Measurements from ENCODE around the gene ZNF385A. TPM values are rescaled to one million over a fixed set of nuclear protein-coding genes. Genes with fewer than 3 reads are reported as not detected.

The ZNF385A gene
- total RNA-seq, 6 donors from 2014 or later = 18.5 to 43.8 (median 23.0) TPM

GRCh38 chr12:54341378-54342300 is 42.9 kb downstream of the ZNF385A start:
- Histone ChIP-seq H3K27ac (no peak overlapping the region), H3K4me1 (peaks cover 13 to 30% (median 19%) of the 10 kb centered on the region in 4 donors), H3K27me3 (no peaks in the 10 kb centered on the region), H3K36me3 (peaks cover 28 to 62% (median 56%) of the 10 kb centered on the region in 4 donors), H3K4me3 (no peak overlapping the region), H3K9me3 (no peaks in the 10 kb centered on the region)
- TF ChIP-seq EP300 (IDR thresholded peaks at IDR 0.05) (no peak), POLR2A (IDR thresholded peaks at IDR 0.05) (no peak), POLR2AphosphoS5 (IDR thresholded peaks at IDR 0.05) (no peak), CTCF (IDR thresholded peaks at IDR 0.05) (no peak)
- DNase-seq (no peak), ATAC-seq (ENCODE audit: low FRiP score in 2 of 2) (no peak)
- WGBS, 2 donors = 83 to 96% methylated on average over 9 of the region's 9 CpGs

GRCh38 chr12:54340846-54341245 is 43.7 kb downstream of the ZNF385A start:
- DNase-seq (no peak), ATAC-seq (ENCODE audit: low FRiP score in 2 of 2) (no peak)
- H3K27ac ChIP-seq = no peak overlapping the region
- no peak overlapping the region for H3K4me3 ChIP-seq
- peaks cover 23 to 54% (median 49%) of the 10 kb centered on the region in 4 donors for H3K36me3 ChIP-seq
- H3K4me1 ChIP-seq = peaks cover 13 to 35% (median 24%) of the 10 kb centered on the region in 4 donors
- no peaks in the 10 kb centered on the region for H3K9me3 ChIP-seq
- WGBS, 2 donors = 93% methylated on average over 7 of the region's 7 CpGs
- H3K27me3 ChIP-seq = no peaks in the 10 kb centered on the region
- no peak for TF ChIP-seq CTCF (IDR thresholded peaks at IDR 0.05)
- no peak for TF ChIP-seq POLR2AphosphoS5 (IDR thresholded peaks at IDR 0.05)
- no peak for TF ChIP-seq EP300 (IDR thresholded peaks at IDR 0.05)
- TF ChIP-seq POLR2A (IDR thresholded peaks at IDR 0.05) = no peak

- WGBS, 2 donors = 60 to 75% methylated on average over 4 of the region's 4 CpGs
- ATAC-seq (ENCODE audit: low FRiP score in 2 of 2) = no peak
- H3K4me1 ChIP-seq = peaks cover 17 to 48% (median 30%) of the 10 kb centered on the region in 4 donors
Observed at GRCh38 chr12:54338698-54339296, 45.7 kb downstream of the ZNF385A start.

More at GRCh38 chr12:54338698-54339296, 45.7 kb downstream of the ZNF385A start:
- no peak for DNase-seq
- peaks cover 19 to 33% (median 30%) of the 10 kb centered on the region in 4 donors for H3K36me3 ChIP-seq
- H3K9me3 ChIP-seq = no peaks in the 10 kb centered on the region
- TF ChIP-seq POLR2AphosphoS5 (IDR thresholded peaks at IDR 0.05) (no peak), POLR2A (IDR thresholded peaks at IDR 0.05) (no peak), EP300 (IDR thresholded peaks at IDR 0.05) (no peak), CTCF (IDR thresholded peaks at IDR 0.05) (no peak)
- no peak overlapping the region for H3K4me3 ChIP-seq
- H3K27me3 ChIP-seq = no peaks in the 10 kb centered on the region
- H3K27ac ChIP-seq = peak overlapping the region in 1 of 4 donors; percentile 1

All from upper lobe of left lung (tissue), 6 donors.